HepG2 (cell line): ENCODE results near the gene RPUSD4. TPM values are rescaled to one million over a fixed set of nuclear protein-coding genes. Genes with fewer than 3 reads are reported as not detected.

Source experiments
- BCL6 ChIP-seq: IDR thresholded peaks from 2 replicates; pipeline ENCODE4 v1.6.1; 2016; ENCODE audit warnings: missing genetic modification reagents, missing compliant biosample characterization
- EED ChIP-seq: sonication (generic); formaldehyde crosslinking; IDR thresholded peaks from 2 replicates; pipeline ENCODE4 v1.5.0; 2020; ENCODE audit warnings: mild to moderate bottlenecking, missing genetic modification reagents
- LCORL ChIP-seq, 2 experiments: fragments of 450-650 bp in 1 of 2; sonication (generic) in 1 of 2; formaldehyde crosslinking in 1 of 2; IDR thresholded peaks; 2 replicates each; pipeline versions ENCODE4 v1.5.0 to v1.6.1; 2017 to 2020; ENCODE audit warnings: antibody characterized with exemption in 1 of 2, missing genetic modification reagents in 1 of 2
- NR2F6 ChIP-seq, 2 experiments: IDR thresholded peaks; 2 replicates each; pipeline ENCODE4 v1.6.1; 2016; ENCODE audit warnings: antibody characterized with exemption in 1 of 2, mild to moderate bottlenecking in 1 of 2
- RORA ChIP-seq: sonication (generic); formaldehyde crosslinking; IDR thresholded peaks from 2 replicates; pipeline ENCODE4 v1.5.0; 2020; ENCODE audit warnings: mild to moderate bottlenecking, missing genetic modification reagents, moderate library complexity
- ZNF407 ChIP-seq: sonication (generic); formaldehyde crosslinking; IDR thresholded peaks from one replicate; pipeline ENCODE4 v1.5.1; 2020; ENCODE audit warnings: mild to moderate bottlenecking, missing genetic modification reagents; ENCODE audit errors: not compliant biosample characterization
- ZNF430 ChIP-seq: sonication (generic); formaldehyde crosslinking; IDR thresholded peaks from 2 replicates; pipeline ENCODE4 v1.9.0; 2021; ENCODE audit warnings: mild to moderate bottlenecking, missing genetic modification reagents
- ZNF782 ChIP-seq: sonication (generic); formaldehyde crosslinking; IDR thresholded peaks from 2 replicates; pipeline ENCODE4 v1.4.0; 2020; ENCODE audit warnings: missing genetic modification reagents, mild to moderate bottlenecking, borderline replicate concordance
- polyA plus RNA-seq, 8 experiments: library from polyadenylated mRNA; depleted of rRNA in 3 of 8; stranded (reverse) in 7 of 8; unstranded in 1 of 8; fragments of >200 nt; fragmentation: Illumina TruSeq in 4 of 8; extraction: Trizol in 4 of 8; gene quantifications; 2 replicates each; pipeline versions ENCODE4 v1.2.1 to v1.2.3, GENCODE V29; 2011 to 2016; ENCODE audit warnings: low read depth in 4 of 8, missing spikeins in 1 of 8, mixed read lengths in 1 of 8; ENCODE audit not compliant: insufficient read depth in 1 of 8
- total RNA-seq, 5 experiments: library from RNA; depleted of rRNA; stranded (reverse); fragments of >200 nt; fragmentation: Illumina TruSeq; extraction: Trizol; gene quantifications; 2 replicates each; pipeline ENCODE4 v1.2.3, GENCODE V29; 2016; ENCODE audit warnings: low read depth in 1 of 5
- TF ChIP-seq, protein P1 (sequence below): sonication (generic); formaldehyde crosslinking; IDR thresholded peaks from 2 replicates; pipeline ENCODE4 v1.4.0; 2020; ENCODE audit warnings: mild to moderate bottlenecking, missing genetic modification reagents

Gene RPUSD4
- total and polyA plus RNA-seq, 2 of the 13 experiments (the other 11 are each of a cell fraction or from before 2014, with no cell fraction given), result 45.0 to 52.9 TPM

DNA sequence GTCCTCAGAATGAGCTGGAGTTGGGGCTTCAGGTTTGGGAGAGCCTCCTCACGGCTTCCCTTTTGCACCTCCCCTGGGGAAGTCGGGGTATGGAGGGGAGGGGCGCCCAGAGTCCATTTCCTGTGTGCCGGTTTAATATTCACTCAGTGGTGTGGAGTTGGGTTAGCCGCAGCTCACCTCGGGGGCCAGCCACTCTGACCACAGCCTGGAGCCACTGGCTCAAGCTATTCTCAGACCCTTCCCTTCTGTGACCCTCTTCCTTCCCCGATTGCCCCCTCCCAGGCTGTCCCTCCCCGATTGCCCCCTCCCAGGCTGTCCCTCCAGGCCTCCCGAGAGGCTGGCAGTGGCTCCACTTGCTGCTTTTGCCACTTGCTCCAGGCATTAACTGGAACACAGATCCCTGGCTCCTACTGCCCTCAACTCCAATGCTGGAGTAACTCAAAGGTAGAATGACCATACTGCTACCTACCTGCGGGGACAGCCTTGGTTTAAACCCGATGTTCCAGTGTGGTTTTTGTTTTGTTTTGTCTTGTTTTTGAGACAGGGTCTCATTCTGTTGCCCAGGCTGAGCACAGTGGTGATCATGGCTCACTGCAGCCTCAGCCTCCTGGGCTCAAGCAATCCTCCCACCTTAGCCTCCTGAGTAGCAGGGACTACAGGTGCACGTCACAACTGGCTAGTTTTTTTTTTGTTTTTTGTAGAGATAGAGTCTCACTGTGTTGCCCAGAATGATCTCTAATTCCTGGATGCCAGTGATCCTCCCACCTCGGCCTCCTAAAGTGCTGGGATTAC lies 29.3 kb downstream of the RPUSD4 start (continued):
- TF ChIP-seq ZNF430, result no peak
- no peak for TF ChIP-seq BCL6 (CRISPR knock-in tag)
- TF ChIP-seq NR2F6 (IDR thresholded peaks at IDR 0.05), result no peak
- no peak for TF ChIP-seq NR2F6 (CRISPR knock-in tag; IDR thresholded peaks at IDR 0.05)
- no peak for TF ChIP-seq LCORL (IDR thresholded peaks at IDR 0.05)
- no peak for TF ChIP-seq LCORL (CRISPR knock-in tag; IDR thresholded peaks at IDR 0.05)
- TF ChIP-seq, protein P1, sequence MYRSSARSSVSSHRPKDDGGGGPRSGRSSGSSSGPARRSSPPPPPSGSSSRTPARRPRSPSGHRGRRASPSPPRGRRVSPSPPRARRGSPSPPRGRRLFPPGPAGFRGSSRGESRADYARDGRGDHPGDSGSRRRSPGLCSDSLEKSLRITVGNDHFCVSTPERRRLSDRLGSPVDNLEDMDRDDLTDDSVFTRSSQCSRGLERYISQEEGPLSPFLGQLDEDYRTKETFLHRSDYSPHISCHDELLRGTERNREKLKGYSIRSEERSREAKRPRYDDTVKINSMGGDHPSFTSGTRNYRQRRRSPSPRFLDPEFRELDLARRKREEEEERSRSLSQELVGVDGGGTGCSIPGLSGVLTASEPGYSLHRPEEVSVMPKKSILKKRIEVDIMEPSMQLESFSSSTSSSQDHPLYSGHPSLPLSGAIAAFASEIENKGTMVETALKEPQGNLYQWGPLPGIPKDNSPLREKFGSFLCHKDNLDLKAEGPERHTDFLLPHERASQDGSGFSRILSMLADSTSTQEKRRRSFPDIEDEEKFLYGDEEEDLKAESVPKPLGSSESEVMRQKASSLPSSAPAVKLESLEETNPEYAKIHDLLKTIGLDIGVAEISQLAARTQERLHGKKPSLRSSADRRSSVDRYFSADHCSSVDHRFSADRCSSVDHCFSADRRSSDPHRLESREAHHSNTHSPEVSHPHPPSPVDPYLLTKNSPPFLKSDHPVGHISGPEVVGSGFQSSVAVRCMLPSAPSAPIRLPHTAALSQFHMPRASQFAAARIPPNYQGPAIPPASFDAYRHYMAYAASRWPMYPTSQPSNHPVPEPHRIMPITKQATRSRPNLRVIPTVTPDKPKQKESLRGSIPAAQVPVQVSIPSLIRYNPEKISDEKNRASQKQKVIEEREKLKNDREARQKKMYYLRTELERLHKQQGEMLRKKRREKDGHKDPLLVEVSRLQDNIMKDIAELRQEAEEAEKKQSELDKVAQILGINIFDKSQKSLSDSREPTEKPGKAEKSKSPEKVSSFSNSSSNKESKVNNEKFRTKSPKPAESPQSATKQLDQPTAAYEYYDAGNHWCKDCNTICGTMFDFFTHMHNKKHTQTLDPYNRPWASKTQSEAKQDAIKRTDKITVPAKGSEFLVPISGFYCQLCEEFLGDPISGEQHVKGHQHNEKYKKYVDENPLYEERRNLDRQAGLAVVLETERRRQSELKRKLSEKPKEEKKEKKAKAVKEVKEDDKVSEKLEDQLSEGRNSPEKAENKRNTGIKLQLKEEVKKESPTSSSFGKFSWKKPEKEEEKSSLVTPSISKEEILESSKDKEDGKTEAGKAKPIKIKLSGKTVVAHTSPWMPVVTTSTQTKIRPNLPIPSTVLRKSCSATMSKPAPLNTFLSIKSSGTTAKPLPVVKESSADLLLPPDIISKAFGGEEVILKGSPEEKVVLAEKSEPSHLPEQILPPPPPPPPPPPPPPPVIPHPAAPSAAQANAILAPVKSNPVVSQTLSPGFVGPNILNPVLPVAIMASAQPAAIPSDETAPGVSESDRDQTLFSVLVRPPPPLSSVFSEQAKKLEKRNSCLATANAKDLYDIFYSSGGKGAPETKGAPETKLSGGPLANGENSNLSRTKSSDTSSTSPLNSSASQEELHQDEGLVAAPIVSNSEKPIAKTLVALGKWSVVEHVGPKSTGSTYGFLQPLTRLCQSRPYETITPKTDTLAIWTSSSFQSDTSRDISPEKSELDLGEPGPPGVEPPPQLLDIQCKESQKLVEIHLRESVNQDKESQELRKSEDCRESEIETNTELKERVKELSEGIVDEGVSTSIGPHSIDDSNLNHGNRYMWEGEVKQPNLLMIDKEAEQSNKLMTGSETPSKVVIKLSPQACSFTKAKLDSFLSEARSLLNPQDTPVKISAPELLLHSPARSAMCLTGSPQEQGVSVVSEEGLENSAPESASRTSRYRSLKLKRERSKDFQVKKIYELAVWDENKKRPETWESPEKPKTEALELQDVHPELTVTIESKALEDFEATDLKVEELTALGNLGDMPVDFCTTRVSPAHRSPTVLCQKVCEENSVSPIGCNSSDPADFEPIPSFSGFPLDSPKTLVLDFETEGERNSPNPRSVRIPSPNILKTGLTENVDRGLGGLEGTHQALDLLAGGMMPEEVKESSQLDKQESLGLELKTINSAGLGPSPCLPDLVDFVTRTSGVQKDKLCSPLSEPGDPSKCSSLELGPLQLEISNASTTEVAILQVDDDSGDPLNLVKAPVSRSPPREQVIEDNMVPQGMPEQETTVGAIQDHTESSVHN (CRISPR knock-in tag), result no peak
- TF ChIP-seq EED, result no peak
- peak; percentile 32 for TF ChIP-seq ZNF407 (CRISPR knock-in tag)
- no peak for TF ChIP-seq RORA (CRISPR knock-in tag)
- TF ChIP-seq ZNF782, result no peak
